ENCODE measurements around the gene ZNF808. TPM values are rescaled to one million over a fixed set of nuclear protein-coding genes. Genes with fewer than 3 reads are reported as not detected.
A peak's percentile ranks its signal among the peaks of the same experiment; 100 is the strongest.

Gene ZNF808
- total and polyA plus RNA-seq, 12 donors: 1.8 to 44.0 (median 32.1) TPM

DNA sequence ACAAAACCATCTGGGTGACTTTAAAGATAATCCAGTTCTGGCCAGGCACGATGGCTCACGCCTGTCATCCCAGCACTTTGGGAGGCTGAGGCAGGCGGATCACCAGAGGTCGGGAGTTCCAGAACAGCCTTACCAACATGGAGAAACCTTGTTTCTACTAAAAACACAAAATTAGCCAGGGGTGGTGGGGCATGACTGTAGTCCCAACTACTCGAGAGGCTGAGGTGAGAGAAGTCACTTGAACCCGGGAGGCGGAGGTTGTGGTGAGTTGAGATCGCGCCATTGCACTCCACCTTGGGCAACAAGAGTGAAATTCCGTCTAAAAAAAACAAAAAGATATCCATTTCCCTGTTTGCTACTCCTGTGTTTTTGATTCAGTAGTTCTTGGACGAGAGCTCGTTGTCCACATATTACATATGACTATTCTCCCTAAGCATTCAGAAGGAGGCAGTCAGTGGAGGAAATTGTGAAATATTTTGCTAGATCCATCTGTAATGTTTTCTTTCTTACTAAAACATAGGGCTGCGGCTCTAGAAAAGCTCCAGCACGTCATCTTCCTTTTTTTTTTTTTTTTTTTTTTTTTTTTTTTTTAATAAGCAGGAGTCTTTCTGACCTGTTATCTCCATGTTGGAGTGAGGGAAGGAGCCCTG lies 76.2 kb downstream of the ZNF808 start:
- Histone ChIP-seq H3K27me3 (no peaks in the 10 kb centered on the region), H3K9me3 (peaks cover 0 to 39% (median 0%) of the 10 kb centered on the region in 11 donors), H3K4me3 (no peak overlapping the region), H3K4me1 (peaks cover 5 to 18% (median 12%) of the 10 kb centered on the region in 9 donors), H3K27ac (peak overlapping the region in 1 of 10 donors; percentile 84), H3K36me3 (peaks cover 0 to 3% (median 0%) of the 10 kb centered on the region in 9 donors)
- no peak for DNase-seq
- WGBS, 2 donors: 83 to 89% methylated on average over 14 of the region's 14 CpGs
- no peak for ATAC-seq
- intact Hi-C loops (cut with DNase I): loop anchor here in 1 of 10 donors (10.0 kb wide), 2 partner anchors 91 to 141 kb away; no protein-coding TSS in a partner anchor
- TF ChIP-seq, protein P1, sequence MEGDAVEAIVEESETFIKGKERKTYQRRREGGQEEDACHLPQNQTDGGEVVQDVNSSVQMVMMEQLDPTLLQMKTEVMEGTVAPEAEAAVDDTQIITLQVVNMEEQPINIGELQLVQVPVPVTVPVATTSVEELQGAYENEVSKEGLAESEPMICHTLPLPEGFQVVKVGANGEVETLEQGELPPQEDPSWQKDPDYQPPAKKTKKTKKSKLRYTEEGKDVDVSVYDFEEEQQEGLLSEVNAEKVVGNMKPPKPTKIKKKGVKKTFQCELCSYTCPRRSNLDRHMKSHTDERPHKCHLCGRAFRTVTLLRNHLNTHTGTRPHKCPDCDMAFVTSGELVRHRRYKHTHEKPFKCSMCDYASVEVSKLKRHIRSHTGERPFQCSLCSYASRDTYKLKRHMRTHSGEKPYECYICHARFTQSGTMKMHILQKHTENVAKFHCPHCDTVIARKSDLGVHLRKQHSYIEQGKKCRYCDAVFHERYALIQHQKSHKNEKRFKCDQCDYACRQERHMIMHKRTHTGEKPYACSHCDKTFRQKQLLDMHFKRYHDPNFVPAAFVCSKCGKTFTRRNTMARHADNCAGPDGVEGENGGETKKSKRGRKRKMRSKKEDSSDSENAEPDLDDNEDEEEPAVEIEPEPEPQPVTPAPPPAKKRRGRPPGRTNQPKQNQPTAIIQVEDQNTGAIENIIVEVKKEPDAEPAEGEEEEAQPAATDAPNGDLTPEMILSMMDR (IDR thresholded peaks at IDR 0.05): no peak

Other genes with a start within 250 kb of the ZNF808 start
- gene ZNF480, start 230.5 kb upstream of the ZNF808 start, total RNA-seq: 10 to 100 TPM; 11.4 to 19.6 (median 13.4) TPM
- gene ZNF480, start 230.5 kb upstream of the ZNF808 start, polyA plus RNA-seq: 10 to 100 TPM in 1 of 2 donors, 1 to 10 TPM in 1; 6.9 to 16.2 TPM
- gene ZNF610, start 191.4 kb upstream of the ZNF808 start, total RNA-seq: 1 to 10 TPM; 2.1 to 6.8 (median 4.7) TPM
- gene ZNF610, start 191.4 kb upstream of the ZNF808 start, polyA plus RNA-seq: 1 to 10 TPM; 1.1 to 2.9 TPM
- gene ZNF880, start 157.7 kb upstream of the ZNF808 start, total RNA-seq: 10 to 100 TPM; 13.4 to 24.2 (median 18.7) TPM
- 10 to 100 TPM; 12.4 to 14.3 TPM for gene ZNF880, start 157.7 kb upstream of the ZNF808 start, polyA plus RNA-seq
- gene ZNF528, start 129.8 kb upstream of the ZNF808 start, total RNA-seq: 10 to 100 TPM; 10.2 to 26.7 (median 17.4) TPM
- gene ZNF528, start 129.8 kb upstream of the ZNF808 start, polyA plus RNA-seq: 10 to 100 TPM in 1 of 2 donors, 1 to 10 TPM in 1; 5.4 to 15.1 TPM
- under 1 TPM; 0.12 to 0.85 (median 0.24) TPM for gene ZNF534, start 98.5 kb upstream of the ZNF808 start, total RNA-seq
- under 1 TPM; 0.28 to 0.88 TPM for gene ZNF534, start 98.5 kb upstream of the ZNF808 start, polyA plus RNA-seq
- 1 to 10 TPM; 1.3 to 3.5 (median 2.0) TPM for gene ZNF578, start 74.1 kb upstream of the ZNF808 start, total RNA-seq
- 1 to 10 TPM in 1 of 2 donors, under 1 TPM in 1; 0.58 to 1.8 TPM for gene ZNF578, start 74.1 kb upstream of the ZNF808 start, polyA plus RNA-seq
- 10 to 100 TPM; 11.3 to 27.9 (median 20.3) TPM for gene ZNF701, start 42.6 kb downstream of the ZNF808 start, total RNA-seq
- gene ZNF701, start 42.6 kb downstream of the ZNF808 start, polyA plus RNA-seq: 10 to 100 TPM in 1 of 2 donors, 1 to 10 TPM in 1; 3.0 to 20.5 TPM
- gene ZNF83, start 110.7 kb downstream of the ZNF808 start, total RNA-seq: 10 to 100 TPM; 10.3 to 21.4 (median 16.7) TPM
- gene ZNF83, start 110.7 kb downstream of the ZNF808 start, polyA plus RNA-seq: 10 to 100 TPM; 10.7 to 89.3 TPM
- gene ZNF611, start 207.4 kb downstream of the ZNF808 start, total RNA-seq: 1 to 10 TPM; 7.0 to 9.8 (median 7.7) TPM
- 1 to 10 TPM; 2.3 to 5.8 TPM for gene ZNF611, start 207.4 kb downstream of the ZNF808 start, polyA plus RNA-seq

Data from heart right ventricle (tissue), 16 donors.